ENCODE data around the gene SPOCK1. TPM values are rescaled to one million over a fixed set of nuclear protein-coding genes. Genes with fewer than 3 reads are reported as not detected.

SPOCK1 gene
- total and polyA plus RNA-seq, 8 donors = 0.46 to 15.6 (median 9.2) TPM

DNA sequence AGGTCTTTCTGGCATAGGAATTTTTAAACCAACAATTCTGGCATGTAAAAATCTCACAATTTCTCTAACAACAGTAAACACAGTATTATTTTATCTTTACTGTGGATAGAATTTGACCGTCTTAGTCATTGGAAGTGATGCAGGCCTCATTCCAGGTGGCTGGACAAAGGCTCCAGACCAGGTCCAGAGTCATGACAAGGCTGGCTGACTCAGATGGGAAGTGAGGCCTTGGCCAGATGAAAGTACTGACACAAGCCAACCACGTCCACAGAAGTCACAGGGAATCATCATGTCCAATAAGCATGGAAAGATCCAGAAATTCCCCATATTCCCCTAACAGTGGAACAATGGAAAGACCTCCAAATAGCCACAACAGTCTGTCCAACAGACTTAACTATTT is 12.4 kb downstream of the SPOCK1 start:
- no peak for DNase-seq
- H3K36me3 ChIP-seq = no peaks in the 10 kb centered on the region
- no peak overlapping the region for H3K4me3 ChIP-seq
- TF ChIP-seq POLR2AphosphoS5 (IDR thresholded peaks at IDR 0.05) = no peak
- no peak for TF ChIP-seq POLR2A (IDR thresholded peaks at IDR 0.05)
- no peak for TF ChIP-seq EP300 (IDR thresholded peaks at IDR 0.05)
- WGBS, 5 donors = 58 to 71% (median 66%) methylated on average over 2 of the region's 2 CpGs
- intact Hi-C loops (cut with DNase I; ENCODE audit: low total_unique reads) = no loop called here
- no peaks in the 10 kb centered on the region for H3K9me3 ChIP-seq
- no peaks in the 10 kb centered on the region for H3K27me3 ChIP-seq
- H3K27ac ChIP-seq = no peak overlapping the region
- no peaks in the 10 kb centered on the region for H3K4me1 ChIP-seq

DNA sequence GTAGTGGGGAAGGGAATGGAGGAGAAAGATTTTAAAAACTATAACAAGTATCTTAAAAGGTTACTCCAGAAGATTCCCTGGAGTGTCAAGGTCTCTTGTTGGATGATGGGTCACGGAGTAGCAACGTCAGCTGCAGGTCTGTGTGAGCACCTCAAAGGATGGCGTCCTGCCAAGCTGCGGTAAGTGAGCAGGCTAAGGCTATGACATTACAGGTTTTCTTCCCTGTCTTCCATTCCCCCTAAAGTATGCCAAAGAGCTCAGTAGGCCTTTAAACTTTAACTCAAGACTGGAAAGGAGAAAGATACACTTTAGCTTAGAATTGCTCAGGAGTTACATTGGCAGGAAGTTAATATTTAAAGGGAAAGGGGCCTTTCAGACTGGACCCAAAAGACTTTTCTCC is 17.5 kb downstream of the SPOCK1 start:
- H3K4me3 ChIP-seq = no peak overlapping the region
- peak in 1 of 2 donors; percentile 8 for DNase-seq

DNA sequence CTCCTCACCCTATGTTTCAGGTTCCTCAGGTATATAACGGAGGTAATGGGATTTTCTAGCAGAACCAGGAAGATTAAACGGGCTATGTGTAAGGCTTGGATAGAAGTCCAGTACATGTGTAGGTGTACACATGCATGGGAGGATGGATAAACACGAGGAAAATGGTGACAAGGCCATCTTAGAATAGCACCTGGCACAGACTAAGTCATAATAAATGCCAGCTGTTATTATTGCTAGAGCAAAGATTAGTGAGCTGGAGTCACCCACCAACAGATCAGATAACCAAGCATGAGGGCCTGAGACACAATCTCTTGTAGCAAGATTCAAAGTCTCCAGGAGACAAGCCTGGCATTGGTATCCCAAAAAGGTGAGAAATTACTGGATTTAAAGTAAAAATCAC is 21.1 kb downstream of the SPOCK1 start:
- no peaks in the 10 kb centered on the region for H3K27me3 ChIP-seq
- TF ChIP-seq, protein P1, sequence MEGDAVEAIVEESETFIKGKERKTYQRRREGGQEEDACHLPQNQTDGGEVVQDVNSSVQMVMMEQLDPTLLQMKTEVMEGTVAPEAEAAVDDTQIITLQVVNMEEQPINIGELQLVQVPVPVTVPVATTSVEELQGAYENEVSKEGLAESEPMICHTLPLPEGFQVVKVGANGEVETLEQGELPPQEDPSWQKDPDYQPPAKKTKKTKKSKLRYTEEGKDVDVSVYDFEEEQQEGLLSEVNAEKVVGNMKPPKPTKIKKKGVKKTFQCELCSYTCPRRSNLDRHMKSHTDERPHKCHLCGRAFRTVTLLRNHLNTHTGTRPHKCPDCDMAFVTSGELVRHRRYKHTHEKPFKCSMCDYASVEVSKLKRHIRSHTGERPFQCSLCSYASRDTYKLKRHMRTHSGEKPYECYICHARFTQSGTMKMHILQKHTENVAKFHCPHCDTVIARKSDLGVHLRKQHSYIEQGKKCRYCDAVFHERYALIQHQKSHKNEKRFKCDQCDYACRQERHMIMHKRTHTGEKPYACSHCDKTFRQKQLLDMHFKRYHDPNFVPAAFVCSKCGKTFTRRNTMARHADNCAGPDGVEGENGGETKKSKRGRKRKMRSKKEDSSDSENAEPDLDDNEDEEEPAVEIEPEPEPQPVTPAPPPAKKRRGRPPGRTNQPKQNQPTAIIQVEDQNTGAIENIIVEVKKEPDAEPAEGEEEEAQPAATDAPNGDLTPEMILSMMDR (IDR thresholded peaks at IDR 0.05) = no peak
- TF ChIP-seq POLR2AphosphoS5 (IDR thresholded peaks at IDR 0.05) = no peak
- TF ChIP-seq EP300 (IDR thresholded peaks at IDR 0.05) = no peak
- TF ChIP-seq POLR2A (IDR thresholded peaks at IDR 0.05) = no peak
- no peaks in the 10 kb centered on the region for H3K36me3 ChIP-seq
- DNase-seq = no peak
- H3K9me3 ChIP-seq = no peaks in the 10 kb centered on the region
- H3K27ac ChIP-seq = no peak overlapping the region
- intact Hi-C loops (cut with DNase I; ENCODE audit: low total_unique reads) = no loop called here
- H3K4me1 ChIP-seq = no peaks in the 10 kb centered on the region
- no peak overlapping the region for H3K4me3 ChIP-seq
- WGBS, 5 donors = 44 to 70% (median 63%) methylated on average over 3 of the region's 3 CpGs

More for the DNA sequence above, 17.5 kb downstream of the SPOCK1 start:
- H3K9me3 ChIP-seq = no peaks in the 10 kb centered on the region
- 44 to 65% (median 57%) methylated on average over 4 of the region's 4 CpGs for WGBS, 5 donors
- H3K4me1 ChIP-seq = no peaks in the 10 kb centered on the region
- H3K36me3 ChIP-seq = no peaks in the 10 kb centered on the region
- intact Hi-C loops (cut with DNase I; ENCODE audit: low total_unique reads) = no loop called here
- no peak overlapping the region for H3K27ac ChIP-seq
- H3K27me3 ChIP-seq = no peaks in the 10 kb centered on the region
- TF ChIP-seq, protein P1 (IDR thresholded peaks at IDR 0.05) = no peak
- no peak for TF ChIP-seq POLR2AphosphoS5 (IDR thresholded peaks at IDR 0.05)
- TF ChIP-seq POLR2A (IDR thresholded peaks at IDR 0.05) = no peak
- TF ChIP-seq EP300 (IDR thresholded peaks at IDR 0.05) = no peak

DNA sequence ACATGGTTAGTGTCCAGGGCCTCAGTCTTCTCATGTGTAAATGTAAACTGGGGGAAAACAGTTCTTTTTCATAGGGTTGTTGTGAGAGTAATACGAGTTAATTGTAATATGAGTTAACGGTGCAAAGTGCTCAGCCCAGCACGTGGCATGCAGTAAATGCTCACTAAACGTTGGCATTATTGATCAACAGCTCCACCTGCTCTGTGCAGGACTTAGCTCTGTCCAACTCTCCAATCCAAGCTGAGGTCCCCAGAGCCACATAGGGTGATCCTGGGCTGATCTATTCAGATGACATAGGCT is 28.3 kb downstream of the SPOCK1 start:
- intact Hi-C loops (cut with DNase I; ENCODE audit: low total_unique reads) = no loop called here

More for the DNA sequence above, 28.3 kb downstream of the SPOCK1 start:
- Histone ChIP-seq H3K4me1 (no peaks in the 10 kb centered on the region), H3K27ac (no peak overlapping the region), H3K4me3 (no peak overlapping the region), H3K36me3 (no peaks in the 10 kb centered on the region), H3K27me3 (peaks cover 0 to 7% (median 0%) of the 10 kb centered on the region in 3 donors), H3K9me3 (no peaks in the 10 kb centered on the region)
- WGBS, 5 donors = 56 to 80% (median 74%) methylated on average over 4 of the region's 4 CpGs
- no peak for DNase-seq
- no peak for TF ChIP-seq POLR2A (IDR thresholded peaks at IDR 0.05)
- no peak for TF ChIP-seq POLR2AphosphoS5 (IDR thresholded peaks at IDR 0.05)
- TF ChIP-seq, protein P1 (IDR thresholded peaks at IDR 0.05) = no peak
- no peak for TF ChIP-seq EP300 (IDR thresholded peaks at IDR 0.05)

Data from stomach (tissue), 9 donors.